Posterior cingulate gyrus (tissue), 11 donors: ENCODE results near the gene PSD4.
A peak's percentile ranks its signal among the peaks of the same experiment; 100 is the strongest.

ENCODE experiments used
- DNase-seq, 10 donors: peaks; one replicate each; pipeline versions ENCODE4 v3.0.0 to v3.0.0-alpha.2; 2020 to 2021; ENCODE audit warnings: mixed read lengths in 3 of 10
- intact Hi-C: fragments of 100-400 bp; cut with DNase I; formaldehyde crosslinking; loops from one replicate; pipeline ENCODE4 v1.15.1; 2023

PSD4 gene

GRCh38 chr2:113173542-113174375 is at the start of gene PSD4:
TSS of gene PSD4 (plus strand) at chr2:113173971. CDS start at chr2:113182457, 8,486 bp downstream.
- DNase-seq: peak in 2 of 10 donors; percentile 66 to 86

DNA sequence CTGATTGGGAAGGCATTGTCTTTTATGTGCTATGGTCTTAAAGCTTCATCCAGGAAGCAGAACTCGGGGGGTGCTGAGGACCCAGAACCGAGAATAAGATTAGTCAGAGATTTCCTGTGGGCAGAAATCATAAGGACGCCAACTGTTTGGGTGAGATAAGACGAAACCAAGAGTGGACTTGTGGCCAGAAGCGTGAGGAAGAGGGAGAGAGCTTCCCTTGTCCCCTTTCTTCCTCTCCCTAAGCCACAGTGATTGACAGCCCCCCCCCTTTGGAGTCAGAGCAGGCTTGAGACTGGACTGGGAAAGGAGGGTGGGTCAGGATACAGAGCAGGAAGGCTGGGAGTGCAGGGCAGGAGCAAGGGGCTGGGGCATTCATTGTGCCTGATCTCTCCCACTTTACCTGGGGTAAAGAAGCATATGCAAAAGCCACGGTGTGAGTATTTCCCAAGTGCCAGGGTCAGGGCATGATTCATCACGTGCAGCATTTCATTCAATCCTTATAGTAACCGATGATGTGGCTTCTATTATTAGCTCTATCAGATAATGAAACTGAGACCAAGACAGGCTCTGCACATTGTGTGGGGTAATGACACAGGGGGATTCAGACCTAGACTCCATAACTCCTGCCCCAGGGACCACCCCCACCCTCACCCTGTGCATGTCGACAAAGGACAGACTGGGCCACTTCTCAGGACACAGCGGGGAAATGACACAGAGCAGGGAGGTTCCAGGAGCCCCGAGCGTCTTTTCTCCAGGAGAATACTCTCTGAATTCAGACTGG is 49.4 kb upstream of the PSD4 start:
- intact Hi-C loops: no loop called here
- DNase-seq: no peak

More at GRCh38 chr2:113173542-113174375, at the start of gene PSD4:
- intact Hi-C loops: no loop called here

DNA sequence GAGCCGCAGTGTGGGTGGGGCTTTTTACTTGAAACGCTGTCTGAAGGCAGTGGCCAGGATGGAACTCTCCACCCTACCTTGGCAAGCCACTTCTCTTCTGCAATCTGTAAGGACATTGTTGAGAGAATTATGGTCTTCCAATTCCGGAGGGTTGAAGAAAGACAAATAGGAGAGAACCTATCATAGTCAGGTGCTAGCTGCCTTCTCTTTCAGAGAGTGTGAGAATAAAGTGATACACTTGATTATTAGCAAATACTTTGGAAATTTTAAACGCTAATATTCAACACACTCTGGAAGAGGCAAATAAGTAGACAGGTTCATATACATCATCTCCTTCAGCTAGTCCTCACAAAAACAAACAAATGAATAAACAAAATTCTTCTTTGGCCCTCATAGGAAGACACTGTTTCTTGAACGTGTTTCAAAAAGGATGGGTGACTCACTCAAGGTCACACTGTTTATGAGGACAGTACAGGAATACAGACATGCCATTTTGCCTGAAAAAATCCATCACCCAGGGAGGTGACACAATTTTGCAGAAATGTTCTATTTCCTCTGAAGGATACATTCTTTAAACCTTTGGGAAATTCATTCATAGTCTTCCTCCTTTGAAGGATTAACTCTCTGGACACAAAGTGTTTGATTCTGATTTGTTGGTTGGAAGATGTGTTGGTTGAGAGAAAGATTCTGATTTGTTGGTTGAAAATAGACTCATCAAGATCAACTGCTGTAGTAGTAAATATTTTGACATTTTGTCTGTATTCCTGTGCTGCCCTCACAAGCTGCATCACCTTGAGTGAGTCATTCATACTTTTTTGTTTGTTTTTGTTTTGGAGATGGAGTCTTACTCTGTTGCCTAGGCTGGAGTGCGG is 48.6 kb upstream of the PSD4 start:
- no peak for DNase-seq
- intact Hi-C loops: no loop called here

GRCh38 chr2:113126845-113127645 is 46.7 kb upstream of the PSD4 start, which contains the start of gene IL1RN:
TSS of gene IL1RN (plus strand) at chr2:113127598. CDS start at chr2:113127625, 27 bp downstream.
- intact Hi-C loops: no loop called here
- DNase-seq: no peak

- no peak for DNase-seq
Observed at GRCh38 chr2:113127646-113128570, 45.9 kb upstream of the PSD4 start.

GRCh38 chr2:113129519-113130078 is 44.2 kb upstream of the PSD4 start:
- intact Hi-C loops: no loop called here
- DNase-seq: no peak

More at GRCh38 chr2:113127646-113128570, 45.9 kb upstream of the PSD4 start:
- intact Hi-C loops: no loop called here

DNA sequence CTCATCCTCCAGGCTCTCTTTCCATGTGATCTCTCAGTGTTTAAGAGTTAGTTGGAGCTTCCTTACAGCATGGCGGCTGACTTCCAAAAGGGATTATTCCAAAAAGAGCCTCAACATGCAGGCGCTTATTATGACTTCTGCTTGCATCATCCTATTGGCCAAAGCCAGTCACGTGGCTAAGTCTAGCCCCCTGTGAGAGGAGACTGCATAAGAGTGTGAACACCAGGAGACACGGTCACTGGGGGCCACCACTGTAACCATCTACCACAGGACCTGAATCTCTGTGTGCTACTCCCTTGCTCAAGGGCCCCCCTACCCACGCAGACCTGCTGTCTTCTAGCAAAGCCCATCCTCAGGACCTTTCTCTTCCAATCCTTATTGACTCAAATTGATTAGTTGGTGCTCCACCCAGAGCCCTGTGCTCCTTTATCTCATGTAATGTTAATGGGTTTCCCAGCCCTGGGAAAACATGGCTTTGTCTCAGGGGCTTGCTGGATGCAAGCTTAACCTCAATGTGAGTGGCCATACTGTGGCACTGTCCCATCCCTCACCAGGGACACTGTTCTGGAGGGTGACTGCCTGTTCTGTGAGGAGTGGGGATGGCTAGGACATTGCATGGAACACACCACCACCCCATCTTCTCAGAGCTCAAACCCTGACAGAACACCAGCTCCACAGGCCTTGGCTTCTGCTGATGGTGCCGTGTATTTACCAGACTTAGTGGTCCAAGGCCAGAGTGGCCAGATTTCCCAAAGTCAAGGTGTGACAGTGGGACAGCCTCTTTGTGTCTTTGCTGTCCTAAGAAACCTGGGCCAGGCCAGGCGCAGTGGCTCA is 42.2 kb upstream of the PSD4 start:
- intact Hi-C loops: no loop called here
- DNase-seq: no peak

DNA sequence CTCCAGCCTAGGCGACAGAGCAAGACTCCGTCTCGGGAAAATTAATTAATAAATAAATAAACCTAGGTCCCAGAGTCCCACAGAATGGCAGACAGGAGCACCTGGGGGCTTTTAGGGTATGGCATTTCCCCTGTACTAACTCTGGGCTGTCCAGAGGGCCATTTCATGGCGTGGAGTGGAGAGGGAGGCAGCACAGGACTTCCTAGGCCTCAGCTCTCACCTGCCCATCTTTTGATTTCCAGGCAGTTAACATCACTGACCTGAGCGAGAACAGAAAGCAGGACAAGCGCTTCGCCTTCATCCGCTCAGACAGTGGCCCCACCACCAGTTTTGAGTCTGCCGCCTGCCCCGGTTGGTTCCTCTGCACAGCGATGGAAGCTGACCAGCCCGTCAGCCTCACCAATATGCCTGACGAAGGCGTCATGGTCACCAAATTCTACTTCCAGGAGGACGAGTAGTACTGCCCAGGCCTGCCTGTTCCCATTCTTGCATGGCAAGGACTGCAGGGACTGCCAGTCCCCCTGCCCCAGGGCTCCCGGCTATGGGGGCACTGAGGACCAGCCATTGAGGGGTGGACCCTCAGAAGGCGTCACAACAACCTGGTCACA is 41.3 kb upstream of the PSD4 start:
- intact Hi-C loops: no loop called here
- DNase-seq: no peak

- no peak for DNase-seq
Observed at GRCh38 chr2:113133704-113134598, 39.8 kb upstream of the PSD4 start.

DNA sequence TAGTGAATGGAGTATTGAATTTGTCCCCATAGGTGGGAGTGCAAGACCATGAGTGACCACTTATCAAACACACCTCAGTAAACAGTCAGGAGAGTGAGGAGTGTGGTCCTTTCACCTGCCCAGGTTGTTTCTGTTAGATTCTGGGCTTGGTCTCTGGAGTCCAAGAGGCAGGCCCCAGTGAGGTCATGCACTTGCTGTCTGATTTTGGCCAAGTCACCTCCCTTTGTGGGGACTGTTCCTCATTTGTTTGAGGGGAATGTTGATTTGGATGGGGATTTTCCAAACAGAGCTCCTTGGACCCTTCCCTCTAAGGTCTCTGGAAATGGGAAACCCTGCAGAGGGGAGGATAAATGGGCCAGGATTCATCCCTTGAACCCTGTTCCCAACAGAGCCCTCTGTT is 39.1 kb upstream of the PSD4 start:
- DNase-seq: no peak
- intact Hi-C loops: loop anchor here (5.0 kb wide), 1 partner anchor 253 kb away; no protein-coding TSS in a partner anchor

More at GRCh38 chr2:113133704-113134598, 39.8 kb upstream of the PSD4 start:
- intact Hi-C loops: no loop called here

DNA sequence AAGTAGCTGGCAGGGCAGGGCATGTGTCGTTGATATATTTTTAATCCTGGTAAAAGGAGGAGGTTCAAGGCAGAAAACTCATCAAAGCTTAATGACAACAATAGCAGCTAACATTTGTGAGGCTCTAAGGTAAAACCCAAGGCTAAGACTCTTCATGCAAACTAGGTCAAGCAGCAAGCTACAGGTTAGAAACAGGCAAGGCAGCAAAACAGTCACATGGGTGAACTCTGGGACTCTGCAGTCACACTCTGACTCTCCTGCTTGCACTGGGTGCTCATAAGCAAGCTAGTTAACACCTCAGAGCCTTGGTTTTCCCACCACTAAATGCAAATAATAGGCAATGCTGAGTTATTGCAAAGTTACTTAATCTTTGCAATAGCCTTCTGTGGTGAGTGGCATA is 38.5 kb upstream of the PSD4 start:
- no peak for DNase-seq
- intact Hi-C loops: loop anchor here (5.0 kb wide), 1 partner anchor 252 kb away; no protein-coding TSS in a partner anchor

DNA sequence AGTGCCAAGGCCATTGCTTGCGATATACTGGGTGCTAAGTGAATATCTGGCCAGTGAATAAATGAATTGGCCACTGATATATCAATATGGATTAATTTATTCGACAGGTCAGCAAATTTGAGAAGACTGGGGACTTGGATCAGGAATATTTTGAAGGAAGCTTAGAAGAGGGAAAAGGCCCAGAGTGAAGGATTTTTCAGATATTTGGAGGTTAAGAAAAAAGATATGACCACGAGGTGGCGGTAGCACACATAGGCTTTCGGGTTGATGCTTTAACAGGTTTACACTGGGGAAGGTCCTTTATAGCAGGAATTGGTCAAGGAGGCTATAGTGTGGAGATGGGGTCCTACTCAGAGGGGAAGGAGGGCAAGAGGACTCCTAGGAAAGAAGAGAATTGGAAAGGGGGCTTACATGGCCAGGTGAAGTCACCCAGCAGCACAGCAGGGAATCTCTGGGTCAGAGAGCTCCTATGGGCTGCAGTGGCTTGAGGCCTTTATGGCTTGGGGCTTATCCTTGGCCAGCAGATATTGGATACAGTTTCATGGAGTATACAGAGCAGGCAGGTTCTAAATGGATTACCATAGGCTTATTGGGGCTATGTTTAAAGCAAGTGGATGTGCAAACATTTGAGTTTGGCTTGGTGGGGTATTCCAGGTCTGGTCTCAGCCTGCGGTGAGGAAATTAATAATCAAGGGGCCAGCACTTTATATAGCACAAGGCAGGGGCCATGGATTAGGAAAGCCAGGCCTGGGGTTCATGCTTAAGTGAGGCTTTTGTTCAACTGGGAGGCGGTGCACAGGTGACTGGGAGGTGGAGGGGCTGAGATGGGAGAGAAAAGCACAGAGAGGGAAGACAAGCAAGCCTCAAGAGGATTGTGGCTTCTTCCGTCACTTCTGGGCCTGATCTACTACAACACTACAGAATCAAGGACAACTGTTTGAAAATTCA is 36.7 kb upstream of the PSD4 start:
- no peak for DNase-seq
- intact Hi-C loops: loop anchor here (5.0 kb wide), 1 partner anchor 250 kb away; no protein-coding TSS in a partner anchor

DNA sequence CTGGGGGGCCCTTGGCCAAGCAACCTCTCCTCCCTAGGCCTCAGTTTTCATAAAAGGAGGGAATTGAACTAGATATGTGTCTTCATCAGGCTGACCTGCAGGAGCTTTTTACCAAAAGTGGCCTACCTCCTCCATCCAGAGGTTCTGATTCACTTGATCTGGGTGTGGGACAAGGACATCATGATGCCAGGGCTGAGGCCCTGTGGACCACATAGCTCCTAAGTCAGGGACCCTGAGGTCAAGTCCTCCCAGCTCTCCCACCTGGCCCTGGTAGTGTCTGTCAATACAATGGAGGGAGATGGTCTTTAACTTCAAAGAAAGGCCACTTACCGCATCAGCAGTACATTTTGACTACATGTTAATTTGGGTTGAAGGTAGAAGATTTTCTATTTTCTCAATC is 35.9 kb upstream of the PSD4 start:
- intact Hi-C loops: loop anchor here (1.0 to 5.0 kb wide), 3 partner anchors 61 to 249 kb away; no protein-coding TSS in a partner anchor
- DNase-seq: no peak
